T-helper 1 cell treated with Interleukin-12 subunit alpha and Interleukin-12 subunit beta and Interleukin-4 antibody, amounts not matched to agents 30 μg/mL and 1 μg/mL, for 36 hours (primary cell): Measurements from ENCODE around the gene THUMPD1.
A peak's percentile ranks its signal among the peaks of the same experiment; 100 is the strongest.
"Not testable (repeated sequence)": the region's sequence is repeated elsewhere in the genome, so short reads cannot be mapped to it uniquely, and the experiment has no call there.

Experiments used
- H3K27ac Mint-ChIP-seq: one replicate; pipeline ENCODE4 v1.8.0; 2021; ENCODE audit warnings: mild to moderate bottlenecking, mixed read lengths
- H3K27me3 Mint-ChIP-seq: one replicate; pipeline ENCODE4 v1.8.0; 2021; ENCODE audit warnings: low read depth, mixed read lengths
- H3K36me3 Mint-ChIP-seq: one replicate; pipeline ENCODE4 v1.8.0; 2021; ENCODE audit warnings: low read depth, mixed read lengths
- H3K4me1 Mint-ChIP-seq: one replicate; pipeline ENCODE4 v1.8.0; 2021; ENCODE audit warnings: low read depth, mixed read lengths
- H3K4me3 Mint-ChIP-seq: one replicate; pipeline ENCODE4 v1.8.0; 2021; ENCODE audit warnings: mild to moderate bottlenecking, moderate library complexity, mixed read lengths
- H3K9me3 Mint-ChIP-seq: one replicate; pipeline ENCODE4 v1.8.0; 2021; ENCODE audit warnings: mixed read lengths

THUMPD1 gene

GRCh38 chr16:20762404-20763123, 20.9 kb upstream of the THUMPD1 start:
- peaks cover 11% of the 10 kb centered on the region for H3K4me1 Mint-ChIP-seq
- H3K27me3 Mint-ChIP-seq, result no peaks in the 10 kb centered on the region
- peak overlapping the region; percentile 85 for H3K4me3 Mint-ChIP-seq
- H3K27ac Mint-ChIP-seq, result no peak overlapping the region
- peaks cover 16% of the 10 kb centered on the region for H3K9me3 Mint-ChIP-seq
- peaks cover 5% of the 10 kb centered on the region for H3K36me3 Mint-ChIP-seq

- no peaks in the 10 kb centered on the region for H3K27me3 Mint-ChIP-seq
- H3K9me3 Mint-ChIP-seq, result peaks cover 16% of the 10 kb centered on the region
- H3K4me1 Mint-ChIP-seq, result peaks cover 11% of the 10 kb centered on the region
- H3K4me3 Mint-ChIP-seq, result no peak overlapping the region
- peaks cover 5% of the 10 kb centered on the region for H3K36me3 Mint-ChIP-seq
- H3K27ac Mint-ChIP-seq, result no peak overlapping the region
Observed at GRCh38 chr16:20761175-20761574, 19.6 kb upstream of the THUMPD1 start.

GRCh38 chr16:20760346-20760745, 18.7 kb upstream of the THUMPD1 start:
- peaks cover 16% of the 10 kb centered on the region for H3K9me3 Mint-ChIP-seq
- no peak overlapping the region for H3K4me3 Mint-ChIP-seq
- peaks cover 5% of the 10 kb centered on the region for H3K36me3 Mint-ChIP-seq
- no peaks in the 10 kb centered on the region for H3K27me3 Mint-ChIP-seq
- peaks cover 11% of the 10 kb centered on the region for H3K4me1 Mint-ChIP-seq
- H3K27ac Mint-ChIP-seq, result no peak overlapping the region

- not testable (repeated sequence) for H3K9me3 Mint-ChIP-seq, H3K27ac Mint-ChIP-seq, H3K4me1 Mint-ChIP-seq, H3K4me3 Mint-ChIP-seq, H3K36me3 Mint-ChIP-seq
- H3K27me3 Mint-ChIP-seq, result peaks cover 15% of the 10 kb centered on the region
Observed at GRCh38 chr16:20755799-20756198, 14.2 kb upstream of the THUMPD1 start.

GRCh38 chr16:20755238-20755637, 13.6 kb upstream of the THUMPD1 start:
- no peaks in the 10 kb centered on the region for H3K4me1 Mint-ChIP-seq
- no peaks in the 10 kb centered on the region for H3K9me3 Mint-ChIP-seq
- H3K27ac Mint-ChIP-seq, result no peak overlapping the region
- no peaks in the 10 kb centered on the region for H3K36me3 Mint-ChIP-seq
- H3K27me3 Mint-ChIP-seq, result peaks cover 15% of the 10 kb centered on the region
- no peak overlapping the region for H3K4me3 Mint-ChIP-seq

- Mint-ChIP-seq H3K9me3 (no peaks in the 10 kb centered on the region), H3K27ac (no peak overlapping the region), H3K36me3 (no peaks in the 10 kb centered on the region)
Observed at GRCh38 chr16:20753727-20754126, 12.1 kb upstream of the THUMPD1 start.

GRCh38 chr16:20750558-20750957, 8.9 kb upstream of the THUMPD1 start:
- Mint-ChIP-seq H3K36me3 (no peaks in the 10 kb centered on the region), H3K27ac (no peak overlapping the region), H3K4me3 (no peak overlapping the region), H3K27me3 (peaks cover 15% of the 10 kb centered on the region), H3K4me1 (no peaks in the 10 kb centered on the region), H3K9me3 (peaks cover 19% of the 10 kb centered on the region)

More at GRCh38 chr16:20753727-20754126, 12.1 kb upstream of the THUMPD1 start:
- Mint-ChIP-seq H3K4me1 (no peaks in the 10 kb centered on the region), H3K27me3 (peaks cover 15% of the 10 kb centered on the region), H3K4me3 (no peak overlapping the region)

GRCh38 chr16:20749474-20749873, 7.9 kb upstream of the THUMPD1 start:
- Mint-ChIP-seq H3K27ac (no peak overlapping the region), H3K4me1 (no peaks in the 10 kb centered on the region), H3K4me3 (no peak overlapping the region), H3K27me3 (peaks cover 15% of the 10 kb centered on the region), H3K36me3 (no peaks in the 10 kb centered on the region), H3K9me3 (peaks cover 19% of the 10 kb centered on the region)

GRCh38 chr16:20747030-20747816, 5.6 kb upstream of the THUMPD1 start:
- H3K36me3 Mint-ChIP-seq, result peaks cover 2% of the 10 kb centered on the region
- H3K4me1 Mint-ChIP-seq, result peaks cover 3% of the 10 kb centered on the region
- H3K9me3 Mint-ChIP-seq, result peaks cover 19% of the 10 kb centered on the region
- peaks cover under 1% of the 10 kb centered on the region for H3K27me3 Mint-ChIP-seq
- no peak overlapping the region for H3K4me3 Mint-ChIP-seq
- no peak overlapping the region for H3K27ac Mint-ChIP-seq

- H3K9me3 Mint-ChIP-seq, result peaks cover 19% of the 10 kb centered on the region
- H3K27ac Mint-ChIP-seq, result no peak overlapping the region
- H3K4me3 Mint-ChIP-seq, result no peak overlapping the region
- peaks cover 2% of the 10 kb centered on the region for H3K36me3 Mint-ChIP-seq
- H3K4me1 Mint-ChIP-seq, result peaks cover 3% of the 10 kb centered on the region
- H3K27me3 Mint-ChIP-seq, result no peaks in the 10 kb centered on the region
Observed at GRCh38 chr16:20746461-20746860, 4.8 kb upstream of the THUMPD1 start.

- H3K36me3 Mint-ChIP-seq, result peaks cover 2% of the 10 kb centered on the region
- H3K27me3 Mint-ChIP-seq, result no peaks in the 10 kb centered on the region
- H3K4me1 Mint-ChIP-seq, result peaks cover 12% of the 10 kb centered on the region
- H3K9me3 Mint-ChIP-seq, result peaks cover 19% of the 10 kb centered on the region
- H3K27ac Mint-ChIP-seq, result no peak overlapping the region
- H3K4me3 Mint-ChIP-seq, result no peak overlapping the region
Observed at GRCh38 chr16:20744922-20745440, 3.4 kb upstream of the THUMPD1 start.

GRCh38 chr16:20743591-20743990, 2.0 kb upstream of the THUMPD1 start:
- H3K27me3 Mint-ChIP-seq, result no peaks in the 10 kb centered on the region
- peaks cover 6% of the 10 kb centered on the region for H3K36me3 Mint-ChIP-seq
- H3K9me3 Mint-ChIP-seq, result peaks cover 19% of the 10 kb centered on the region
- H3K4me3 Mint-ChIP-seq, result no peak overlapping the region
- H3K27ac Mint-ChIP-seq, result no peak overlapping the region
- H3K4me1 Mint-ChIP-seq, result peaks cover 13% of the 10 kb centered on the region

GRCh38 chr16:20740901-20741521, 607 bp downstream of the THUMPD1 start:
- Mint-ChIP-seq H3K9me3 (no peaks in the 10 kb centered on the region), H3K27ac (peak overlapping the region; percentile 97), H3K4me1 (peaks cover 16% of the 10 kb centered on the region), H3K4me3 (peak overlapping the region; percentile 97), H3K36me3 (peaks cover 16% of the 10 kb centered on the region), H3K27me3 (no peaks in the 10 kb centered on the region)

- Mint-ChIP-seq H3K36me3 (peaks cover 24% of the 10 kb centered on the region), H3K9me3 (no peaks in the 10 kb centered on the region), H3K27me3 (no peaks in the 10 kb centered on the region), H3K4me3 (peak overlapping the region; percentile 97), H3K27ac (peak overlapping the region; percentile 97), H3K4me1 (peaks cover 16% of the 10 kb centered on the region)
Observed at GRCh38 chr16:20740007-20740883, 1.4 kb downstream of the THUMPD1 start.
